H1 (cell line): ENCODE results near the gene DENND11. TPM values are rescaled to one million over a fixed set of nuclear protein-coding genes. Genes with fewer than 3 reads are reported as not detected.

ENCODE experiments used
- CTCF ChIA-PET: fragments of 300-600 bp; sonication (Branson Sonifier 250); formaldehyde crosslinking; loops from one replicate; lab custom pipeline; 2021; ENCODE audit not compliant: partially characterized antibody; lab: Charles Lee
- POLR2A ChIA-PET: fragments of 300-600 bp; sonication (Branson Sonifier 250); formaldehyde crosslinking; loops from one replicate; lab custom pipeline; 2021; ENCODE audit warnings: inconsistent platforms; ENCODE audit not compliant: partially characterized antibody; lab: Charles Lee
- DNase-seq, 2 experiments: peaks; one replicate each; pipeline versions ENCODE4 v3.0.0 to v3.0.0-alpha.2; 2010 to 2022; ENCODE audit warnings: low spot score in 2 of 2, low read depth in 1 of 2, mixed read lengths in 1 of 2
- FAIRE-seq: peaks from 2 replicates; lab custom pipeline; 2011; peaks lifted over from hg19 to GRCh38; lab: Jason Lieb, UNC
- H2AFZ ChIP-seq: 2 replicates; pipeline ENCODE4 v1.8.1; 2012; ENCODE audit warnings: low read length, inconsistent platforms
- H2AK5ac ChIP-seq: 2 replicates; pipeline ENCODE4 v1.6.1; 2013; ENCODE audit warnings: low read depth, low read length
- H2BK120ac ChIP-seq: replicated peaks from 2 replicates; pipeline ENCODE3; 2013; ENCODE audit warnings: low read depth, low read length, inconsistent platforms
- H2BK12ac ChIP-seq: 2 replicates; pipeline ENCODE4 v1.6.1; 2013; ENCODE audit warnings: low read depth, low read length
- H2BK15ac ChIP-seq: 2 replicates; pipeline ENCODE4 v1.6.1; 2013; ENCODE audit warnings: low read length
- H2BK20ac ChIP-seq: 2 replicates; pipeline ENCODE4 v1.6.1; 2013; ENCODE audit warnings: low read length
- H2BK5ac ChIP-seq: 2 replicates; pipeline ENCODE4 v1.6.1; 2013; ENCODE audit warnings: low read depth, low read length
- H3K14ac ChIP-seq: 2 replicates; pipeline ENCODE4 v1.6.1; 2013; ENCODE audit warnings: inconsistent platforms; ENCODE audit not compliant: insufficient read length
- H3K18ac ChIP-seq: 2 replicates; pipeline ENCODE4 v1.6.1; 2013; ENCODE audit warnings: low read length; ENCODE audit errors: extremely low read depth
- H3K23ac ChIP-seq: 2 replicates; pipeline ENCODE4 v1.6.1; 2013; ENCODE audit warnings: inconsistent platforms; ENCODE audit not compliant: insufficient read length
- H3K23me2 ChIP-seq: 2 replicates; pipeline ENCODE4 v1.6.1; 2013; ENCODE audit warnings: low read depth, low read length
- H3K27ac ChIP-seq: 2 replicates; pipeline ENCODE4 v1.6.1; 2011; ENCODE audit warnings: low read depth, low read length, inconsistent platforms
- H3K27me3 ChIP-seq, 4 experiments: replicated peaks in 1 of 4; 1 replicate in 1 of 4; 2 replicates in 3 of 4; pipeline versions ENCODE4 v1.6.1 to v1.8.1; 2011 to 2013; ENCODE audit warnings: low read length in 3 of 4, mild to moderate bottlenecking in 3 of 4, inconsistent platforms in 2 of 4, mixed read lengths in 2 of 4, moderate library complexity in 1 of 4; ENCODE audit not compliant: control insufficient read depth in 3 of 4, insufficient read depth in 3 of 4; ENCODE audit errors: extremely low read depth in 1 of 4
- H3K36me3 ChIP-seq, 4 experiments: 2 replicates each; pipeline versions ENCODE4 v1.6.1 to v1.8.1; 2011 to 2013; ENCODE audit warnings: mild to moderate bottlenecking in 4 of 4, low read length in 3 of 4, moderate library complexity in 2 of 4, control low read depth in 1 of 4, inconsistent platforms in 1 of 4; ENCODE audit not compliant: insufficient read depth in 4 of 4, control insufficient read depth in 2 of 4
- H3K4ac ChIP-seq: replicated peaks from 2 replicates; pipeline ENCODE3; 2013; ENCODE audit warnings: low read length, low read depth, mixed read lengths, inconsistent platforms; ENCODE audit not compliant: insufficient read length
- H3K4me1 ChIP-seq, 4 experiments: replicated peaks in 1 of 4; 1 replicate in 1 of 4; 2 replicates in 3 of 4; pipeline versions ENCODE4 v1.6.1 to v1.8.1; 2011 to 2013; ENCODE audit warnings: low read length in 3 of 4, inconsistent platforms in 2 of 4, mixed read lengths in 1 of 4; ENCODE audit not compliant: insufficient read depth in 4 of 4, control insufficient read depth in 3 of 4
- H3K4me2 ChIP-seq, 2 experiments: 2 replicates each; pipeline versions ENCODE4 v1.6.1 to v1.8.1; 2011 to 2013; ENCODE audit warnings: low read depth in 2 of 2, low read length in 2 of 2, control low read depth in 1 of 2, inconsistent platforms in 1 of 2, mild to moderate bottlenecking in 1 of 2; ENCODE audit not compliant: insufficient read depth in 1 of 2
- H3K4me3 ChIP-seq, 4 experiments: fragments of 200-600, 300-600 bp in 1 of 4; sonication (generic), shearing (Covaris generic), sonication (Bioruptor Twin) in 1 of 4; 2 replicates each; pipeline versions ENCODE4 v1.5.1 to v1.8.1; 2011 to 2016; ENCODE audit warnings: low read length in 4 of 4, low read depth in 3 of 4, control low read depth in 2 of 4, inconsistent platforms in 2 of 4, mild to moderate bottlenecking in 2 of 4, mixed read lengths in 1 of 4, moderate library complexity in 1 of 4; ENCODE audit not compliant: insufficient read depth in 2 of 4; ENCODE audit errors: extremely low read depth in 1 of 4
- H3K56ac ChIP-seq: replicated peaks from 2 replicates; pipeline ENCODE3; 2013; ENCODE audit warnings: low read depth, mild to moderate bottlenecking, mixed read lengths, low read length, inconsistent platforms; ENCODE audit not compliant: insufficient read length
- H3K79me1 ChIP-seq: 2 replicates; pipeline ENCODE4 v1.6.1; 2013; ENCODE audit warnings: low read depth, low read length, control low read depth
- H3K79me2 ChIP-seq, 2 experiments: 2 replicates each; pipeline versions ENCODE4 v1.6.1 to v1.8.1; 2012 to 2013; ENCODE audit warnings: low read length in 2 of 2, mild to moderate bottlenecking in 2 of 2, inconsistent platforms in 1 of 2; ENCODE audit not compliant: insufficient read depth in 2 of 2, control insufficient read depth in 1 of 2
- H3K9ac ChIP-seq, 4 experiments: replicated peaks in 1 of 4; 1 replicate in 1 of 4; 2 replicates in 3 of 4; pipeline versions ENCODE4 v1.6.1 to v1.8.1; 2011 to 2013; ENCODE audit warnings: low read depth in 3 of 4, low read length in 3 of 4, control low read depth in 2 of 4, mild to moderate bottlenecking in 2 of 4, moderate library complexity in 2 of 4, inconsistent platforms in 1 of 4; ENCODE audit errors: extremely low read depth in 1 of 4
- H3K9me3 ChIP-seq, 2 experiments: 2 replicates each; pipeline versions ENCODE4 v1.6.1 to v1.8.1; 2012 to 2013; ENCODE audit warnings: mild to moderate bottlenecking in 2 of 2, moderate library complexity in 2 of 2, control low read depth in 1 of 2, inconsistent platforms in 1 of 2, low read depth in 1 of 2, low read length in 1 of 2, mixed read lengths in 1 of 2; ENCODE audit not compliant: insufficient read depth in 2 of 2
- H4K20me1 ChIP-seq, 2 experiments: replicated peaks in 1 of 2; 2 replicates each; pipeline versions ENCODE3 to v1.8.1; 2011 to 2013; ENCODE audit warnings: inconsistent platforms in 2 of 2, low read length in 2 of 2, mild to moderate bottlenecking in 1 of 2; ENCODE audit not compliant: insufficient read depth in 2 of 2, control insufficient read depth in 1 of 2
- H4K5ac ChIP-seq: 2 replicates; pipeline ENCODE4 v1.6.1; 2013; ENCODE audit warnings: low read length, low read depth, mixed read lengths, inconsistent platforms; ENCODE audit not compliant: insufficient read length
- H4K8ac ChIP-seq: 2 replicates; pipeline ENCODE4 v1.8.0; 2013; ENCODE audit warnings: mild to moderate bottlenecking, moderate library complexity, low read length, inconsistent platforms; ENCODE audit not compliant: insufficient read depth; ENCODE audit errors: extremely low read depth
- H4K91ac ChIP-seq: replicated peaks from 2 replicates; pipeline ENCODE3; 2013; ENCODE audit warnings: low read length, mixed read lengths, inconsistent platforms; ENCODE audit not compliant: insufficient read length
- CREB1 ChIP-seq: IDR thresholded peaks from 2 replicates; pipeline ENCODE4 v1.6.1; 2012; ENCODE audit warnings: inconsistent platforms
- POLR2A ChIP-seq, 2 experiments: IDR thresholded peaks; 1 replicate in 1 of 2; 2 replicates in 1 of 2; pipeline ENCODE4 v1.6.1; 2011; ENCODE audit warnings: low read depth in 2 of 2, low read length in 2 of 2, mild to moderate bottlenecking in 2 of 2; ENCODE audit errors: control extremely low read depth in 1 of 2
- WGBS, 2 experiments: shearing (Covaris generic) in 1 of 2; methylation state at CpG; one replicate each; pipeline versions ENCODE4 v1.1.6 to v1.1.7; 2013 to 2015; ENCODE audit warnings: low lambda C conversion rate in 2 of 2, mixed read lengths in 2 of 2, inconsistent platforms in 1 of 2, low coverage in 1 of 2, missing lambda C conversion rate in 1 of 2; ENCODE audit not compliant: insufficient replicate concordance in 2 of 2, insufficient coverage in 1 of 2, insufficient read length in 1 of 2; ENCODE audit errors: extremely low coverage in 1 of 2, missing lambda C conversion rate in 1 of 2; 5-methylcytosine and 5-hydroxymethylcytosine counted together
- polyA plus RNA-seq, 7 experiments: library from polyadenylated mRNA; depleted of rRNA in 3 of 7; stranded (reverse) in 5 of 7; unstranded in 2 of 7; fragments of >200 nt in 5 of 7; fragments of 200-250 nt in 2 of 7; gene quantifications; 1 replicate in 5 of 7; 2 replicates in 1 of 7; 4 replicates in 1 of 7; pipeline versions ENCODE4 v1.2.1 to v1.2.3, GENCODE V29; 2011 to 2013; ENCODE audit warnings: missing spikeins in 2 of 7, mixed read lengths in 2 of 7
- total RNA-seq: library from RNA; stranded (reverse); fragmentation: NEBNext Ultra II Directional; extraction: Animal tissue kit (Norgen Biotek cat#: 25700); gene quantifications from 2 replicates; pipeline ENCODE4 v1.2.1, GENCODE V29; 2021

DENND11 gene
- total and polyA plus RNA-seq, 2 of the 8 experiments (the other 6 are each of a cell fraction or from before 2014, with no cell fraction given), result 8.0 to 26.8 TPM

- no peak overlapping the region for H2AFZ ChIP-seq
- H3K4ac ChIP-seq, result no peak overlapping the region
- H3K36me3 ChIP-seq, result peaks cover 17 to 48% (median 32%) of the 10 kb centered on the region in 4 experiments
- H3K4me3 ChIP-seq, result peak overlapping the region; percentile 70 to 100 (median 98)
- CTCF ChIA-PET, result interaction anchor here (0.6 to 2.0 kb wide), 13 partner anchors 10 to 45 kb away, joined by 3 to 16 read pairs (median 5); partner anchors contain the start of genes TAS2R3 and WEE2
- no peak overlapping the region for H2BK5ac ChIP-seq
- H2BK12ac ChIP-seq, result no peak overlapping the region
- H2AK5ac ChIP-seq, result no peak overlapping the region
- peak overlapping the region in 2 of 4 experiments; percentile 75 to 98; a peak in 6 of 7 replicates for H3K9ac ChIP-seq
- no peak overlapping the region for H4K5ac ChIP-seq
- POLR2A ChIA-PET, result interaction anchor here (0.8 to 3.3 kb wide), 11 partner anchors 8 to 49 kb away, joined by 3 to 21 read pairs (median 7); partner anchors contain the start of gene DENND11
- peaks cover 0 to 2% of the 10 kb centered on the region in 2 experiments for H4K20me1 ChIP-seq
- FAIRE-seq (no peak), DNase-seq (no peak)
- H2BK15ac ChIP-seq, result no peak overlapping the region
- H3K56ac ChIP-seq, result no peak overlapping the region
- H3K27ac ChIP-seq, result no peak overlapping the region
- peaks cover 4 to 39% of the 10 kb centered on the region in 2 experiments for H3K79me2 ChIP-seq
- no peak overlapping the region for H4K8ac ChIP-seq
- no peaks in the 10 kb centered on the region for H3K27me3 ChIP-seq
- H3K14ac ChIP-seq, result no peak overlapping the region
- peaks cover 0 to 6% (median 2%) of the 10 kb centered on the region in 4 experiments; a peak in 3 of 7 replicates for H3K4me1 ChIP-seq
- H3K23ac ChIP-seq, result no peak overlapping the region
- no peak overlapping the region for H3K18ac ChIP-seq
- 59% methylated on average over 3 of the region's 3 CpGs; no CpG with 5 or more reads in 1 of the 2 experiments for WGBS, 2 experiments
- no peak overlapping the region for H2BK20ac ChIP-seq
- H3K4me2 ChIP-seq, result peak overlapping the region; percentile 69 to 70
- H3K79me1 ChIP-seq, result peaks cover 4% of the 10 kb centered on the region; the same call in 1 of the 2 replicates
- peaks cover 2% of the 10 kb centered on the region; the same call in 1 of the 2 replicates for H3K23me2 ChIP-seq
- no peak overlapping the region for H2BK120ac ChIP-seq
- no peaks in the 10 kb centered on the region for H3K9me3 ChIP-seq
- no peak overlapping the region for H4K91ac ChIP-seq
- TF ChIP-seq CREB1 (no peak), POLR2A (IDR thresholded peaks at IDR 0.05; ENCODE audit: control extremely low read depth in 1 of 2, low read depth in 2 of 2, low read length in 2 of 2) (peak in 1 of 2 experiments; percentile 33; a peak in 1 of 3 replicates)
Measured at GRCh38 chr7:141739250-141739649, 37.3 kb upstream of the DENND11 start.
